HepG2 (cell line): Measurements from ENCODE around the gene DPY19L1. TPM values are rescaled to one million over a fixed set of nuclear protein-coding genes. Genes with fewer than 3 reads are reported as not detected.

Source experiments
- BRCA1 ChIP-seq: sonication (generic); formaldehyde crosslinking; IDR thresholded peaks from 2 replicates; pipeline ENCODE4 v1.4.0; 2020; ENCODE audit warnings: missing genetic modification reagents
- CBX5 ChIP-seq: sonication (generic); formaldehyde crosslinking; IDR thresholded peaks from 2 replicates; pipeline ENCODE4 v1.4.0; 2020; ENCODE audit warnings: missing genetic modification reagents, borderline replicate concordance
- CC2D1A ChIP-seq: sonication (generic); formaldehyde crosslinking; IDR thresholded peaks from 2 replicates; pipeline ENCODE4 v1.8.1; 2023; ENCODE audit warnings: mild to moderate bottlenecking, missing genetic modification reagents
- CENPT ChIP-seq: sonication (generic); formaldehyde crosslinking; IDR thresholded peaks from 2 replicates; pipeline ENCODE4 v1.8.0; 2022; ENCODE audit warnings: low read depth, mild to moderate bottlenecking, moderate library complexity, missing genetic modification reagents
- ELF4 ChIP-seq: sonication (generic); formaldehyde crosslinking; IDR thresholded peaks from 2 replicates; pipeline ENCODE4 v1.5.0; 2020; ENCODE audit warnings: missing genetic modification reagents, mild to moderate bottlenecking, moderate library complexity, borderline replicate concordance
- EP300 ChIP-seq, 3 experiments: sonication (generic) in 1 of 3; formaldehyde crosslinking in 1 of 3; IDR thresholded peaks; 2 replicates each; pipeline versions ENCODE4 v1.5.1 to v1.6.1; 2011 to 2020; ENCODE audit warnings: low read depth in 2 of 3, low read length in 2 of 3, borderline replicate concordance in 1 of 3, improper control_type of control experiment in 1 of 3, mild to moderate bottlenecking in 1 of 3, missing genetic modification reagents in 1 of 3, moderate library complexity in 1 of 3
- HDAC1 ChIP-seq: sonication (generic); formaldehyde crosslinking; IDR thresholded peaks from 2 replicates; pipeline ENCODE4 v1.5.1; 2020; ENCODE audit warnings: mild to moderate bottlenecking, missing genetic modification reagents
- HMG20A ChIP-seq: IDR thresholded peaks from 2 replicates; pipeline ENCODE4 v1.6.1; 2016; ENCODE audit warnings: borderline replicate concordance
- HOXA9 ChIP-seq: sonication (generic); formaldehyde crosslinking; IDR thresholded peaks from 2 replicates; pipeline ENCODE4 v1.8.1; 2022; ENCODE audit warnings: missing genetic modification reagents, mild to moderate bottlenecking, moderate library complexity, borderline replicate concordance
- JARID2 ChIP-seq: sonication (generic); formaldehyde crosslinking; IDR thresholded peaks from 2 replicates; pipeline ENCODE4 v1.8.1; 2023; ENCODE audit warnings: missing genetic modification reagents, inconsistent platforms; ENCODE audit not compliant: insufficient replicate concordance
- JUND ChIP-seq: sonication (generic); formaldehyde crosslinking; IDR thresholded peaks from 2 replicates; pipeline ENCODE4 v1.8.0; 2022; ENCODE audit warnings: mild to moderate bottlenecking, missing genetic modification reagents
- KMT2B ChIP-seq: IDR thresholded peaks from 2 replicates; pipeline ENCODE4 v1.6.1; 2016; ENCODE audit warnings: missing genetic modification reagents, missing compliant biosample characterization
- NKX3-1 ChIP-seq: sonication (generic); formaldehyde crosslinking; IDR thresholded peaks from 2 replicates; pipeline ENCODE4 v1.5.0; 2020; ENCODE audit warnings: missing genetic modification reagents
- RELA ChIP-seq: sonication (generic); formaldehyde crosslinking; IDR thresholded peaks from 2 replicates; pipeline ENCODE4 v1.4.0; 2020; ENCODE audit warnings: missing genetic modification reagents
- SALL1 ChIP-seq: sonication (generic); formaldehyde crosslinking; IDR thresholded peaks from 2 replicates; pipeline ENCODE4 v1.8.0; 2022; ENCODE audit warnings: mild to moderate bottlenecking, missing genetic modification reagents
- SMAD1 ChIP-seq: sonication (generic); formaldehyde crosslinking; IDR thresholded peaks from 2 replicates; pipeline ENCODE4 v1.4.0; 2020; ENCODE audit warnings: missing genetic modification reagents, low read depth, mild to moderate bottlenecking, borderline replicate concordance
- SPEN ChIP-seq: sonication (generic); formaldehyde crosslinking; IDR thresholded peaks from 2 replicates; pipeline ENCODE4 v1.5.1; 2020; ENCODE audit warnings: low read depth, mild to moderate bottlenecking, missing genetic modification reagents
- SRSF4 ChIP-seq: fragments of 200-400 bp; formaldehyde crosslinking; IDR thresholded peaks from one replicate; pipeline ENCODE4 v1.6.1; 2018; ENCODE audit warnings: mild to moderate bottlenecking, low read depth, low read length, moderate library complexity; ENCODE audit not compliant: poor library complexity, severe bottlenecking
- ZFP90 ChIP-seq: sonication (generic); formaldehyde crosslinking; IDR thresholded peaks from 2 replicates; pipeline ENCODE4 v1.8.0; 2022; ENCODE audit warnings: missing genetic modification reagents, mild to moderate bottlenecking, inconsistent platforms, borderline replicate concordance
- ZFX ChIP-seq: sonication (generic); formaldehyde crosslinking; IDR thresholded peaks from 2 replicates; pipeline ENCODE4 v1.4.0; 2020; ENCODE audit warnings: mild to moderate bottlenecking, low read depth, missing genetic modification reagents, moderate library complexity
- ZNF556 ChIP-seq: sonication (generic); formaldehyde crosslinking; IDR thresholded peaks from 2 replicates; pipeline ENCODE4 v1.4.0; 2020; ENCODE audit warnings: mild to moderate bottlenecking, missing genetic modification reagents, borderline replicate concordance
- ZNF569 ChIP-seq: sonication (generic); formaldehyde crosslinking; IDR thresholded peaks from 2 replicates; pipeline ENCODE4 v1.5.0; 2020; ENCODE audit warnings: mild to moderate bottlenecking, missing genetic modification reagents, moderate library complexity, borderline replicate concordance
- ZNF704 ChIP-seq: sonication (generic); formaldehyde crosslinking; IDR thresholded peaks from 2 replicates; pipeline ENCODE4 v1.8.1; 2023; ENCODE audit warnings: mild to moderate bottlenecking, inconsistent platforms, moderate library complexity, missing genetic modification reagents, borderline replicate concordance
- polyA plus RNA-seq, 8 experiments: library from polyadenylated mRNA; depleted of rRNA in 3 of 8; stranded (reverse) in 7 of 8; unstranded in 1 of 8; fragments of >200 nt; fragmentation: Illumina TruSeq in 4 of 8; extraction: Trizol in 4 of 8; gene quantifications; 2 replicates each; pipeline versions ENCODE4 v1.2.1 to v1.2.3, GENCODE V29; 2011 to 2016; ENCODE audit warnings: low read depth in 4 of 8, missing spikeins in 1 of 8, mixed read lengths in 1 of 8; ENCODE audit not compliant: insufficient read depth in 1 of 8
- total RNA-seq, 5 experiments: library from RNA; depleted of rRNA; stranded (reverse); fragments of >200 nt; fragmentation: Illumina TruSeq; extraction: Trizol; gene quantifications; 2 replicates each; pipeline ENCODE4 v1.2.3, GENCODE V29; 2016; ENCODE audit warnings: low read depth in 1 of 5
- TF ChIP-seq, protein P1 (sequence below): sonication (generic); formaldehyde crosslinking; IDR thresholded peaks from 2 replicates; pipeline ENCODE4 v1.5.0; 2020; ENCODE audit warnings: missing genetic modification reagents
- TF ChIP-seq, protein P2 (sequence below): sonication (generic); formaldehyde crosslinking; IDR thresholded peaks from 2 replicates; pipeline ENCODE4 v1.5.1; 2020; ENCODE audit warnings: mild to moderate bottlenecking, moderate library complexity, missing genetic modification reagents

Gene DPY19L1
- total and polyA plus RNA-seq, 2 of the 13 experiments (the other 11 are each of a cell fraction or from before 2014, with no cell fraction given) = 18.9 to 32.6 TPM

DNA sequence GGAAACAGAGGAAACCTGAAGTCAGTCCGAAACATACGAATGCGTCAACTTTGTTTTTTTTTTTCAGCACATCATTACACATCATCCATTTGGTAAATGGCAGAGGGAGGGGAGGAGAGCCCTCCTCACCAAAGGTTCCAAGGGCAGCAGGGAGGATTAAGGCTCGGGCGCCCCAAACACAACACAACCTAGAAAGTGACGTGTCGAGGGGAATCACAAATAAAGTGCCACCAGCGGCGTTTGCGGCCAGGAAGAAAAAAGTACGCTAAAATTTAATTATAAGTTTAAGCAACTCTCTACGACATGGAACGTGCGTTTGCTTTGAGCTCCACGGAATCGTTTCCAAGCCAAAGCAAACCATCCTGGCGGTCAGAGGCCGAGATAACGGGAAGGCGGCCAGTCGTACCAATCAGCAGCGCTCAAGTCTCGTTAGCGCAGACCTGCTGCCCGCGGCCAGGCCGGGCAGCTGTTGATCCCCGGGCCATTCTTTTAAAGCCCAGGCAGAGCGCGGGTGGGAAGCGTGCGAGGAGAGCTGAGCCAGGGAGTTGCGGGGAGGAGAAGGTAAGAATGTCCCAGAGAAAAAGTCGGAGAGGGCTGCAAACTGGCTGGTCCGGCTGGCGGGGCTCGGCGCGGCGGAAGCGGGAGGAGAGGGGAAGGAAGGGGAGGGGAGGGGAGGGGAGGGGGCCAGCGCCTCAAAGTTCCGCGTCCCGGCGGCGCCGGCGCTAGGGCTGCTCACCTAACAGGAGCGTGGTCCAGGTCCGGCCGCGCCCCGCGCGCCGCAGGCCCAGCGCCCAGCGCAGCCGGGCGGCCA is 719 bp downstream of the DPY19L1 start (continued):
- TF ChIP-seq, protein P1, sequence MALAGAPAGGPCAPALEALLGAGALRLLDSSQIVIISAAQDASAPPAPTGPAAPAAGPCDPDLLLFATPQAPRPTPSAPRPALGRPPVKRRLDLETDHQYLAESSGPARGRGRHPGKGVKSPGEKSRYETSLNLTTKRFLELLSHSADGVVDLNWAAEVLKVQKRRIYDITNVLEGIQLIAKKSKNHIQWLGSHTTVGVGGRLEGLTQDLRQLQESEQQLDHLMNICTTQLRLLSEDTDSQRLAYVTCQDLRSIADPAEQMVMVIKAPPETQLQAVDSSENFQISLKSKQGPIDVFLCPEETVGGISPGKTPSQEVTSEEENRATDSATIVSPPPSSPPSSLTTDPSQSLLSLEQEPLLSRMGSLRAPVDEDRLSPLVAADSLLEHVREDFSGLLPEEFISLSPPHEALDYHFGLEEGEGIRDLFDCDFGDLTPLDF (CRISPR knock-in tag) = no peak
- TF ChIP-seq HDAC1 (CRISPR knock-in tag) (peak; percentile 32; the same call in 1 of the 2 replicates), HMG20A (no peak), JUND (CRISPR knock-in tag) (no peak), CC2D1A (CRISPR knock-in tag) (no peak), NKX3-1 (no peak), JARID2 (CRISPR knock-in tag) (no peak), CENPT (CRISPR knock-in tag) (no peak), ZNF569 (no peak), ZNF556 (no peak), SALL1 (CRISPR knock-in tag) (peak; percentile 19; the same call in 1 of the 2 replicates), HOXA9 (CRISPR knock-in tag) (no peak), KMT2B (0 out of 2 replicates have a peak, but pooled peaks have one; percentile 23), SRSF4 (no peak), ZFX (CRISPR knock-in tag) (peak; percentile 52; the same call in 1 of the 2 replicates), ZFP90 (no peak), RELA (CRISPR knock-in tag) (no peak), ELF4 (CRISPR knock-in tag) (no peak), ZNF704 (no peak), EP300 (IDR thresholded peaks at IDR 0.05; ENCODE audit: low read depth in 2 of 2, low read length in 2 of 2) (no peak), EP300 (CRISPR knock-in tag; IDR thresholded peaks at IDR 0.05; ENCODE audit: borderline replicate concordance) (no peak), CBX5 (no peak), SMAD1 (no peak), BRCA1 (CRISPR knock-in tag) (no peak), SPEN (CRISPR knock-in tag) (no peak)
- TF ChIP-seq, protein P2, sequence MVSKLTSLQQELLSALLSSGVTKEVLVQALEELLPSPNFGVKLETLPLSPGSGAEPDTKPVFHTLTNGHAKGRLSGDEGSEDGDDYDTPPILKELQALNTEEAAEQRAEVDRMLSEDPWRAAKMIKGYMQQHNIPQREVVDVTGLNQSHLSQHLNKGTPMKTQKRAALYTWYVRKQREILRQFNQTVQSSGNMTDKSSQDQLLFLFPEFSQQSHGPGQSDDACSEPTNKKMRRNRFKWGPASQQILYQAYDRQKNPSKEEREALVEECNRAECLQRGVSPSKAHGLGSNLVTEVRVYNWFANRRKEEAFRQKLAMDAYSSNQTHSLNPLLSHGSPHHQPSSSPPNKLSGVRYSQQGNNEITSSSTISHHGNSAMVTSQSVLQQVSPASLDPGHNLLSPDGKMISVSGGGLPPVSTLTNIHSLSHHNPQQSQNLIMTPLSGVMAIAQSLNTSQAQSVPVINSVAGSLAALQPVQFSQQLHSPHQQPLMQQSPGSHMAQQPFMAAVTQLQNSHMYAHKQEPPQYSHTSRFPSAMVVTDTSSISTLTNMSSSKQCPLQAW (CRISPR knock-in tag) = no peak
